A673 (cell line): ENCODE data around the gene MAP4. TPM values are rescaled to one million over a fixed set of nuclear protein-coding genes. Genes with fewer than 3 reads are reported as not detected.

ENCODE experiments used
- BruUV-seq: library from RNA; stranded (reverse); fragments of 400-500 nt; replicated peaks from 2 replicates; lab custom pipeline; 2021; lab: Mats Ljungman, UMichigan
- CTCF ChIA-PET: fragments of 300-600 bp; sonication (Branson Sonifier 250); formaldehyde crosslinking; loops from one replicate; lab custom pipeline; 2022; ENCODE audit warnings: antibody characterized with exemption; lab: Charles Lee
- POLR2A ChIA-PET: fragments of 300-600 bp; sonication (Branson Sonifier 250); formaldehyde crosslinking; loops from one replicate; lab custom pipeline; 2022; ENCODE audit warnings: antibody characterized with exemption; ENCODE audit not compliant: low non-redundant PET; lab: Charles Lee
- DNase-seq: peaks from one replicate; pipeline ENCODE4 v3.0.0-alpha.2; 2015; ENCODE audit warnings: low spot score
- H3K27ac ChIP-seq: fragments of 200-600 bp; sonication (generic); 2 replicates; pipeline ENCODE4 v1.5.1; 2016; ENCODE audit warnings: mixed run types, low read depth, mild to moderate bottlenecking, mixed read lengths, antibody characterized with exemption, low read length; ENCODE audit not compliant: poor library complexity, severe bottlenecking
- H3K27me3 ChIP-seq: fragments of 200-600 bp; sonication (generic); replicated peaks from 2 replicates; pipeline ENCODE4 v1.6.1; 2017; ENCODE audit warnings: mixed run types, low read depth, mild to moderate bottlenecking, mixed read lengths, antibody characterized with exemption, low read length; ENCODE audit not compliant: insufficient read depth, poor library complexity
- H3K36me3 ChIP-seq: fragments of 200-600 bp; sonication (generic); 2 replicates; pipeline ENCODE4 v1.6.1; 2016; ENCODE audit warnings: mixed run types, mild to moderate bottlenecking, mixed read lengths, antibody characterized with exemption, low read length; ENCODE audit not compliant: insufficient read depth, poor library complexity, severe bottlenecking
- H3K4me1 ChIP-seq: fragments of 200-600 bp; sonication (generic); 2 replicates; pipeline ENCODE4 v1.6.1; 2017; ENCODE audit warnings: mixed run types, mild to moderate bottlenecking, mixed read lengths, antibody characterized with exemption, low read length; ENCODE audit not compliant: insufficient read depth, poor library complexity, severe bottlenecking
- H3K4me3 ChIP-seq: fragments of 200-600 bp; sonication (generic); 2 replicates; pipeline ENCODE4 v1.5.1; 2016; ENCODE audit warnings: low read depth, mixed run types, mild to moderate bottlenecking, mixed read lengths, low read length; ENCODE audit not compliant: poor library complexity, severe bottlenecking
- H3K9me3 ChIP-seq: fragments of 200-600 bp; sonication (generic); 2 replicates; pipeline ENCODE4 v1.6.1; 2016; ENCODE audit warnings: mixed run types, low read depth, mild to moderate bottlenecking, mixed read lengths, antibody characterized with exemption, low read length; ENCODE audit not compliant: poor library complexity, severe bottlenecking
- EZH2 ChIP-seq: fragments of 200-600 bp; sonication (generic); IDR thresholded peaks from 2 replicates; pipeline ENCODE4 v1.6.1; 2017; ENCODE audit warnings: borderline replicate concordance, low read depth, mild to moderate bottlenecking, mixed read lengths, antibody characterized with exemption, low read length; ENCODE audit not compliant: poor library complexity, severe bottlenecking
- intact Hi-C: fragments of 100-400 bp; cut with micrococcal nuclease; formaldehyde crosslinking; loops from one replicate; pipeline ENCODE4 v1.10.0; 2022; ENCODE audit not compliant: unreplicated experiment
- total RNA-seq: library from RNA; stranded (reverse); gene quantifications from 2 replicates; pipeline ENCODE4 v1.2.3, GENCODE V29; 2021
- TF ChIP-seq, protein P1 (sequence below): fragments of 300-800, 200-600 bp; sonication (generic); conservative IDR thresholded peaks from 2 replicates; pipeline ENCODE4 v1.5.1; 2017; ENCODE audit warnings: low read depth, mild to moderate bottlenecking, antibody characterized with exemption, low read length, moderate library complexity, mixed read lengths

The MAP4 gene
- total RNA-seq, 1 experiment from 2014 or later: 105 TPM

DNA sequence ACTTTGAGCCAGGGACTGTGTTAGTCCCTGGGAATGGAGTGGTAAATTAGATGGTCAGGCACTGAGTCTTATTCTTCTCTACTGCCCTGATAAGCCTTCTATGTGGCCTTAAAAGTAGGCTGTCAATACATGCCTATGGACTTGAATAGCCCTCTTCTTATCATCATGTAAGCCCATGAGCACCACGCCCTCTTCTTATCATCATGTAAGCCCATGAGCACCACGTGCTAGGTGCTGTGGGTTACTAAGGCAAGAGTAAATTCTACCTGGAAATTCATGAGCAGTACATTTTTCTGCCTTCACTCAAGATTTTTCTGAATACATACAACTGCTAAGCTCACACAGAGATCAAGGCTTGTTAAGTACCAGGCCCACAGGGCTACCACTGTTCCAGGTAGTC lies 144.8 kb downstream of the MAP4 start:
- TF ChIP-seq, protein P1, sequence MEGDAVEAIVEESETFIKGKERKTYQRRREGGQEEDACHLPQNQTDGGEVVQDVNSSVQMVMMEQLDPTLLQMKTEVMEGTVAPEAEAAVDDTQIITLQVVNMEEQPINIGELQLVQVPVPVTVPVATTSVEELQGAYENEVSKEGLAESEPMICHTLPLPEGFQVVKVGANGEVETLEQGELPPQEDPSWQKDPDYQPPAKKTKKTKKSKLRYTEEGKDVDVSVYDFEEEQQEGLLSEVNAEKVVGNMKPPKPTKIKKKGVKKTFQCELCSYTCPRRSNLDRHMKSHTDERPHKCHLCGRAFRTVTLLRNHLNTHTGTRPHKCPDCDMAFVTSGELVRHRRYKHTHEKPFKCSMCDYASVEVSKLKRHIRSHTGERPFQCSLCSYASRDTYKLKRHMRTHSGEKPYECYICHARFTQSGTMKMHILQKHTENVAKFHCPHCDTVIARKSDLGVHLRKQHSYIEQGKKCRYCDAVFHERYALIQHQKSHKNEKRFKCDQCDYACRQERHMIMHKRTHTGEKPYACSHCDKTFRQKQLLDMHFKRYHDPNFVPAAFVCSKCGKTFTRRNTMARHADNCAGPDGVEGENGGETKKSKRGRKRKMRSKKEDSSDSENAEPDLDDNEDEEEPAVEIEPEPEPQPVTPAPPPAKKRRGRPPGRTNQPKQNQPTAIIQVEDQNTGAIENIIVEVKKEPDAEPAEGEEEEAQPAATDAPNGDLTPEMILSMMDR: no peak
- TF ChIP-seq EZH2: no peak
- CTCF ChIA-PET: no interaction called here
- no TSS peak for BruUV-seq
- H3K4me1 ChIP-seq: no peaks in the 10 kb centered on the region
- POLR2A ChIA-PET: no interaction called here
- intact Hi-C loops: no loop called here
- H3K27me3 ChIP-seq: no peaks in the 10 kb centered on the region
- H3K4me3 ChIP-seq: no peak overlapping the region
- DNase-seq: no peak
- no peaks in the 10 kb centered on the region for H3K9me3 ChIP-seq
- H3K27ac ChIP-seq: no peak overlapping the region
- peaks cover 32% of the 10 kb centered on the region for H3K36me3 ChIP-seq

DNA sequence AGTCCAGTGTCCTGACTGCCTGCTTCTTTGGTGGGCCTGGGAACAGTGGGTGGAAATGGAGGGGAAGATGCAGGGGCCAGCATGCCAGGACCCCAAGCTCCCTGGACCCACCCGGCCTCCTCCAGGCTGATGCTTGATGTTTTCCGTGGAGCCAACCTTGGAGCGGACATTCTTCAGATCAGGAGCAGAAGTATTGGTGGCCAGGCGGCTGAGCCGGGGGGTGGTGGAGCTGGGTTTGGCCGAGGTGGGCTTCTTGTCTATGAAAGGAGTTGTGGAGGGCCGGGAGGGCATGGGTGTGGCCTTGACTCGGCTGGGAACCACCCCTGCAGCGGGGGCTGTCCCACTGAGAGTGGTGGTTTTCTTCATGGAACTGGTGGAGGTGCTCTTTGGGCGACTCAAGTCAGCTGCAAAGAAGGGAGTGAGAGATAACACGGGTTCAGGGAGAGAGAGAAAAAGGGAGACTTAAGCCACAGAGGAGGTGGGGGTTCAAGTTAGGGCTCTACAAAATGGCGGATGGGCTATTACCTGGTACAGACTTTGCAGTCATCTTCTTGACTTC lies 145.4 kb downstream of the MAP4 start:
- TF ChIP-seq, protein P1: no peak
- TF ChIP-seq EZH2: no peak
- no peak for DNase-seq
- Histone ChIP-seq H3K36me3 (peaks cover 32% of the 10 kb centered on the region), H3K9me3 (no peaks in the 10 kb centered on the region), H3K4me3 (no peak overlapping the region), H3K27me3 (no peaks in the 10 kb centered on the region), H3K4me1 (no peaks in the 10 kb centered on the region), H3K27ac (no peak overlapping the region)
- ChIA-PET CTCF (no interaction called here), POLR2A (no interaction called here)
- no TSS peak for BruUV-seq
- intact Hi-C loops: no loop called here

GRCh38 chr3:47870156-47870555 lies 146.1 kb downstream of the MAP4 start:
- Histone ChIP-seq H3K4me3 (no peak overlapping the region), H3K9me3 (no peaks in the 10 kb centered on the region), H3K4me1 (no peaks in the 10 kb centered on the region), H3K27me3 (no peaks in the 10 kb centered on the region), H3K27ac (no peak overlapping the region), H3K36me3 (peaks cover 32% of the 10 kb centered on the region)
- no TSS peak for BruUV-seq
- POLR2A ChIA-PET: no interaction called here
- CTCF ChIA-PET: no interaction called here
- no peak for TF ChIP-seq EZH2
- TF ChIP-seq, protein P1: no peak
- intact Hi-C loops: no loop called here
- DNase-seq: no peak
